CD1c-positive myeloid dendritic cell (primary cell): ENCODE results near the gene GRK1.
"Not testable (repeated sequence)": the region's sequence is repeated elsewhere in the genome, so short reads cannot be mapped to it uniquely, and the experiment has no call there.

Source experiments
- DNase-seq: peaks from one replicate; pipeline ENCODE4 v3.0.0-alpha.2; 2016; ENCODE audit errors: extremely low spot score

Gene GRK1

DNA sequence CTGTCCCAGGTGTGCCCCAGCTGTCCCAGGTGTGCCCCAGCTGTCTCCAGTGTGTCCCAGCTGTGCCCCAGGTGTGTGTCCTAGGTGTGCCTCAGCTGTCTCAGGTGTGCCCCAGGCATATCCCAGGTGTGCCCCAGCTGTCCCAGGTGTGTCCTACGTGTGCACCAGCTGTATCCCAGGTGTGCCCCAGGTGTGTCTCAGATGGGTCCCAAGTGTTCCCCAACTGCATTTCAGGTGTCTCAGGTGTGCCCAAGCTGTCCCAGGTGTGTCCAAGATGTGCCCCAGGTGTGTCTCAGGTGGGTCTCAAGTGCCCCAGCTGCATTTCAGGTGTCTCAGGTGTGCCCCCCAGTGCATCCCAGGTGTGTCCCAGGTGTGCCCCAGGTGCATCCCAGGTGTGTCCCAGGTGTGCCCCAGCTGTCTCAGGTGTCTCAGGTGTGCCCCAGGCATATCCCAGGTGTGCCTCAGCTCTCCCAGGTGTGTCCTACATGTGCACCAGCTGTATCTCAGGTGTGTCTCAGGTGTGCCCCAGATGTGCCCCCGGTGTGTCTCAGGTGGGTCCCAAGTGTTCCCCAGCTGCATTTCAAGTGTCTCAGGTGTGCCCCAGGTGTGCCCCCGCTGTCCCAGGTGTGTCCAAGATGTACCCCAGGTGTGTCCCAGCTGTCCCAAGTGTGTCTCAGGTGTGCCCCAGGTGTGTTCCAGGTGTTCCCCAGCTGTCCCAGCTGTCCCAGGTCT, 1.3 kb upstream of the GRK1 start:
- DNase-seq: no peak

DNA sequence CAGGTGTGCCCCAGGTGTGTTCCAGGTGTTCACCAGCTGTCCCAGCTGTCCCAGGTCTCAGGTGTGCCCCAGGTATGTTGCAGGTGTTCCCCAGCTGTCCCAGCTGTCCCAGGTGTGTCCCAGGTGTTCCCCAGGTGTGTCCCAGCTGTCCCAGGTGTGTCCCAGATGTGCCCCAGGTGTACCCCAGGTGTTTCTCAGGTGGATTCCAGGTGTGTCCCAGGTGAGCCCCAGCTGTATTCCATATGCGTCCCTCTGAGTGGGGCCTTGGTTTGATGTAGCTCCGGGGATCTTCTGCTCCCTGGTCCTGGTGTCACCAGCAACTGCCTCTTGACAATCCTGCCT, 719 bp upstream of the GRK1 start:
- no peak for DNase-seq

DNA sequence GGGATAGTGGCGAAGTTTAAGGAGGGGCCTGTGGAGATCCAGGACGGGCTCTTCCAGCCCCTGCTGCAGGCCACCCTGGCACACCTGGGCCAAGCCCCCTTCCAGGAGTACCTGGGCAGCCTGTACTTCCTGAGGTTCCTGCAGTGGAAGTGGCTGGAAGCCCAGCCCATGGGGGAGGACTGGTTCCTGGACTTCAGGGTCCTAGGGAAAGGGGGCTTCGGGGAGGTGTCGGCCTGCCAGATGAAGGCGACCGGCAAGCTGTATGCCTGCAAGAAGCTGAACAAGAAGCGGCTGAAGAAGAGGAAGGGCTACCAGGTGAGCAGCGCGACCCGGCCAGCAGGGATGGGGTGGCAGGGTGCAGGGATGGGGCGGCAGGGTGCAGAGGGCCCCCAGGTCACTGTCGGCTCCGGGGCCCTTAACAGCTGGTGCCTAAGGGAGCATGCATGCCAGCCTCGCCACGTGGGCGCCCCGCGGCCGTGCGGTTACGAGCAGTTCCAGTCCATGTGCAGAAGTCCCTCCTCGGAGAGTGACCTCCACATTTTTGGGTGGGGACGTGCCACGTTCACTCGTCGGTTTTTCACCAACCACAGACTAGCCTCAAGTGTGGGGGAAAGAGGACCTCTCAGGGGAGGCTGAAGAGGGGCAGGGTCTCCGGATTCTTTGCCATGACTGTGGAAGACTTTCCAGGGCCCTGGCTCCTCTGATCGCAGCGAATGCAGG, 912 bp downstream of the GRK1 start:
- DNase-seq: no peak

DNA sequence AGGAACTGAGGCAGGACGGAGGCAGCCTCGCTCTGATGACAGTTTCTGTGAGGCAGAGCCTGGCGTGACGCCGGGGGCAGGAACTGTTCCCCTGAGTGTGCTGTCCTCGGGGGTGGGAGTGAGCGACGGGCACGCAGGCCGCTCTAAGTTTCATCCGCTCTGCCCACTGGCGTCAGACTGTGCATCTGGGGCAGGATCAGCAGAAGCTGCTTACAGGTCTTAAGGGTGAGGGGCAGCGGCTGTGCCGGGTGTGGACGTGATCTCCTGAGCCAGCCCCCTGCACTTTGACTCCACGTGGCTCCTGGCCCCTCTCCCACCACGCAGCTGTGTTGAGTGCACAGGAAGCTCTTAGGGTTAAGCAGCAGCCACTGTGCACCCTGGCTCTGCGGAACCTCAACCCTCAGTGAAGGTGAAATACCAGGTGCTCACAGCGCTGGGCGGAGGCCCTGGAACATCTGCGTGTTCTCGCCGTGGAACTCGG, 1.5 kb downstream of the GRK1 start:
- no peak for DNase-seq

DNA sequence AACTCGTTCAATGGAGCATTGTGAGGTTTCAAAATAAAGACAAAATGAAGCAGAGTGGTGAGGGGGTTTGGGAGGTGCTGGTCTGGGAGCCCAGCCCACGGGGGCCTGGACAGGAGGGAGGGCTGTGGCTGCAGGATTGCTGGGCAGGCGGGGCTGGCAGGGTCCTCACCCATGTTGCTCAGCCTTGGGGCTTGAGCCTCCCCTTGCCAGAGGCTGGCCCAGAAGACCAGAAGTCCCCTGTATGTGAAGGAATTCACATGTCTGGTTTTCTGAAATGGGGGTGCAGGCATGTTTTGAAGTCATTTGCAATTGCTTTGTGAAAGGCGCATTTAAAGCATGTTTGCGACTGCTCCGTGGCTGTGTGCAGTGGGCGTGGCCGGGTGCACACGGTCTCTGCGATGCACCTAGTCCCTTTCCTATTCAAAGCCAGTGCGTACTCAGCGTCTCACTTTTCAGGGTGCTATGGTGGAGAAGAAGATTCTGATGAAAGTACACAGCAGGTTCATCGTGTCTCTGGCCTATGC, 2.3 kb downstream of the GRK1 start:
- DNase-seq: no peak

DNA sequence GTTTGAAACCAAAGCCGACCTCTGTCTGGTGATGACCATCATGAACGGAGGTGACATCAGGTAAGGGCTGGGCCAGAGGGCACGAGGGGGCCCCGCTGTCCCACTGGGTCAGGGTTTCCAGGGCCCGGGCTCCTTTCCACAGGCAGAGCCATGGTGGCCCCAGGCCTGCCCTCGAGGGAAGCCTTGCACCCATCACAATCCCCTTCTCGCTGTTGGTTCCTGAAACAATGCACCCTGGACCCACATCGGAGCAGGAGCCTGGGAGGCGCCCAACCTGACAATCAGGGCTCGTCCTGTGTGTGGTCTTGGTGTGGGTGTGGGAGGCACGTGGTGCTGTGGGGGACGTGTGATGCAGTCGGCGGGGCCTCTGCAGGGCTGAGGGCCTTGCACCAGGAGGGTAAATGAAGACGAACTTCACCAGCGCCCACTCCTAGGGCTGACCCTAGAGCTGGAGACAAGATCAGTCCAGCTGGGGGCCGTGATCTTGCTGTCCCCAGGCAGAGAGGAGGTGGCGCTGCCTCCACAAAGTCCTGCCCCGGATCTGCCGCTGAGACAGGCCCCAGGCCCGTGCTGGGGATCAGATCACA, 2.8 kb downstream of the GRK1 start:
- no peak for DNase-seq

DNA sequence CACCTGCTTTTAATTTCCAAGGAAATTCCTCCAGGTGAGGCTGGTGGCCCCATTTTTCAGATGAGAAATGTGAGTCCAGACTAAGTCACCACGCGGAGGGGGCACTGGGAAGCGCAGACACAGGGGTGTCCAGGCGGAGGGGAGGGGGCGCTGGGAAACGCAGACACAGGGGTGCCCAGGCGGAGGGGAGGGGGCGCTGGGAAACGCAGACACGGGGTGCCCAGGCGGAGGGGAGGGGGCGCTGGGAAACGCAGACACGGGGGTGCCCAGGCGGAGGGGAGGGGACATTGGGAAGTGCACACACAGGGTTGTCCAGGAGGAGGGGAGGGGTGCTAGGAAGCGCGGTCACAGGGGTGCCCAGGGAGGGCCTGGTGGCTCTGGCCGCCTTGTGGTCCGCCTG, 3.5 kb downstream of the GRK1 start:
- DNase-seq: no peak

DNA sequence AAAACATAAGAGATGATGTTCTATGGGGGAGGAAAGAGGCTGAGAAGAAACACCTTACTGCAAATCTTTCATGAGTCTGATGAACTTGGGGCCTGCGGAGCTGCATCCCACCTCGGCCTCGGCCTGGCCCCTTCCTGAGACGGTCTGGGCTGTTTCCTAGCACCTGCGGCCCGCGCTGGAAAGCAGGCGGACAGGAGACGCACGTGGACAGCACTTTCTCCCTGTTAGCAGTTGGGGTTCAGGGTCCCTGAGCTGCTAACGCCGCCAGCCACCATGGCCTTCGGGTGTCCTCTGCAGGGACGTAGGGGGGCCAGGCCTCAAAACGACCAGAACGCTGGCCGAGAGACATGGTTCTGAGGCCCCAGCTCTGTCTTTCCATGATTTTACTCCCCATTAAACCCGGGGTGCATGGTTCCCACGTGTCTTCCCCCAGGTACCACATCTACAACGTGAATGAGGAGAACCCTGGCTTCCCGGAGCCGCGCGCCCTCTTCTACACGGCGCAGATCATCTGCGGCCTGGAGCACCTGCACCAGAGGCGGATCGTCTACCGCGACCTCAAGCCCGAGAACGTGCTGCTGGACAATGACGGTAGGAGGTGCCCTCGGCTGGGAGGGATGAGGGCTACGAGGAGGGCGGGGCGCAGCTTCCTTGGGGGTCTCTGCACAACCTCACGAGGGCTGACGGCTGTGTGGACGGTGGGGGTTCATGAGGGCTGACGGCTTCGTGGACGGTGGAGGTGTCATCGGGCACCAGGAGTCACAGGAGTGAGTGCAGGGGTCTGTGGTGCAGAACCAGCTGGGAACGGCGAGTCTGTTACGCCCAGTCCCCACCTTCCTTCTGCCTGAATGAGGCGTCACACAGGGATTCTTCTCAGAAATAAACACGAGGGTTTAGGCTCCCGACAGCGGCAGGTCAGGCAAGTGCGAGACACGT, 4.3 kb downstream of the GRK1 start:
- no peak for DNase-seq

DNA sequence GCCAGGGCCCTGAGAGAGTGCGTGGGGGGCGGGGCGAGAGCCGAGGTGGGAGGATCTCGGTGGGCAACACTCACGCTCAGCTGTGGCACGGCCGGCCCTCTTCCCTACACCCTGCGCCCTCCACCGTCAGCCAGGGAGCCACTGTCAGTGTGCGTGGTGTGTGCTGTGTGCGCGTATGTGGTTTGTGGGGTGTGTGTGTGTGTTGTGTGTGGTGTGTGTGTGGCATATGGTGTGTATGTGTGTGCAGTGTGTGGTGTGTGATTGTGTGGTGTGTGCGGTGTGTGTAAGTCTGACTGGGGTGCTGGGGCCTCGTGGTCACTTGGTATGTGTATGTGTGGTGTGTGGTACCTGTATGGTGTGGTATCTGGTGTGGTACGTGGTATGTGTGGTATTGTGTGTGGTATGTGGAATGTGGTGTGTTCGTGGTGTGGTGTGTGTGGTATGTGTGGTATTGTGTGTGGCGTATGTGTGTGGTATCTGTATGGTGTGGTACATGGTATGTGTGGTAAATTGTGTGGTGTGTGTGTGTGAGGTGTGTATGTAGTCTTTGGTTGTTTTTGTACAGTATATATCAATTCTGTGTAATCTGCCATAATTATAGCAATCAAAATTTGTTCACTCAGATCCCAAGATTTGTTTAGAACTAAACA, 5.1 kb downstream of the GRK1 start:
- DNase-seq: no peak

DNA sequence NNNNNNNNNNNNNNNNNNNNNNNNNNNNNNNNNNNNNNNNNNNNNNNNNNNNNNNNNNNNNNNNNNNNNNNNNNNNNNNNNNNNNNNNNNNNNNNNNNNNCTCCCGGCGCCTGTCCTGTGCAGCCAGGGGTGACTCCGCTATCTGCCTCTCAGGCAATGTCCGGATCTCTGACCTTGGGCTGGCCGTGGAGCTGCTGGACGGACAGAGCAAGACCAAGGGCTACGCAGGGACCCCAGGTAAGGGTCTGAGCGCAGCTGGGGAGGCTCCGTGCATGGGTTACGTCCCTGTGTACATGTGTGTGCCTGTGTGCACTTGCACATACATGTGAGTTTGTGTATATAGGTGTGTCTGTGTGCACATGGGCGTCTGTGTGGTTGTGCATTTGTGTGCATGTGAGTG, 55.9 kb downstream of the GRK1 start:
- DNase-seq: no peak

DNA sequence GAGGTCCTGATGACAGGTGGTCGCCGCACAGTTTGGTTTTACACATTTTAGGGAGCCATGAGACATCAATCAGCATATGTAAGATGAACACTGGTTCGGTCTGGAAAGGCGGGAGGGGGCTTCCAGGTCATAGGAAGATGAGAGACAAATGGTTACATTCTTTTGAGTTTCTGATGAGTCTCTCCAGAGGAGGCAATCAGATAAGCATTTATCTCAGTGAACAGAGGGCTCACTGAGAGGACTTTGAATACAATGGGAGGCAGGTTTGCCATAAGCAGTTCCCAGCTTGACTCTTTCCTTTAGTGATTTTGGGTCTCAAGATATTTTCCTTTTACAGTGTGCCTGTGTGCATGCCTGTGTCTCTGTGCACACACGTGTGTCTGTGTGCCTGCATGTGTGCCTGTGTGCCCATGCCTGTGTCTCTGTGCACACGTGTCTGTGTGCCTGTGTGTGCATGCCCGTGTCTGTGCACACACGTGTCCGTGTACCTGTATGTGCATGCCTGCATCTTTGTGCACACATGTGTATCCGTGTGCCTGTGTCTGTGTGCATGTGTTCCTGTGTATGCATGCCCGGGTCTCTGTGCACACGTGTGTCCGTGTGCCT, 56.5 kb downstream of the GRK1 start:
- DNase-seq: no peak

DNA sequence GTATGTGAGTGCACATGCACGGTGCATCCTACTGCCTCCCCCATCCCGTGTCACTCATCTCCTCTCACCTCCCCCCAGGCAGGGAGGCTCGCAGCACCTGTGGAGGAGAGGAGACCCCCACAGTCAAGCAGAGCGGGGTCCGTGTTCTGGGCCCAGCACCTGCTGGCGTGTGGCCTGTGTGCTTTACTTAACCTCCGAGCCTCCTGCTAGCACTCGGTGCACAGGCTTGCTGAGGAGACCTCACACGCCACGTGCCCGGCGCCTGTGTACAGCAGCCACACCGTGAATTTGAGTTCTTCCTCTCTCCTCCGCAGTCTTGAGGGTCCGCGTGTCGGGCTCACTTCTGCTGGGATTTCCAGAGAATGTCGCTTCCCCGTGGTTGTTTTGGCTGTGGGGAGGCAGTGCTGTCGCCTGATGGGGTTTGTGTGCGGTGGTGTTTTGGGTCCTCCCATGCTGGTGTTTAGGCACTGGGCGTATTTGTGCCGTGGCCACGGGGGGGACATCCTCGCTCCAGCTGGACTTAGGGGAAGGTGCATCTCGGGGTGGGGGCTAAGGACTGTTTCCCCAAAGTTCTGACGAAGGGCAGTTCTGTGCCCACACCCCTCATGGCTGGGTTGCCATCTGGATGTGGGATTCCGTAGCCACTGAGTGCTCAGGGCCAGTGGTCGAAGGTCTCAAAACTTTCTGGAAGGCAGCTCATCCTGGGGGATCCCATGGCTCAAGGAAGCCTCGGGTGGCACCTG, 57.2 kb downstream of the GRK1 start:
- DNase-seq: no peak

DNA sequence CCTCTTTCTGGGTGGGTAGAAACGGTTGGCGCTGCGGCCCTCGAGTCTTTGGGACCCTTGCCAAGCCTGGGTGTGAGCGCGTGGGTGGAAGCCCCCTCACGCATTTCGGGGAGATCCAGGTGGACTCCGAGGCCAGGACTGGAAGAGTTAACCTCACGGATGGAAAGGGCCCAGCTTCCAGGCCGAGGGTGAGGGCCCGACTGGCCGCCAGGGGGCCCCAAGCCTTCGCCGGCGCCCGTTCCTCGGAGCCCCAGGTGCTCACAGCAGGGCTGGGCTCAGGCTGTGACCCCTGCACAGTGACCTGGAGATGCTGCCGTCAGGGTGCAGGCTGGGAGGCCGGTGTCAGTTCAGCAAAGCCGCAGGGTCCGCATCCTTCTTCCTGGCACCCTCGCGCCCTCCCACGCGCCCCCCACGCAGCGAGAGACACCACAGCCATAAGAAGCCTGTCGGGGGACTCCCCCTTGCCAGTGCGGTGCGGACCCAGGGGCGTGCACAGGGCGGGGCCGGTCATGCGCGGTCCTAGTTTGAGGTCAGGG, 57.8 kb downstream of the GRK1 start:
- DNase-seq: peak; percentile 89

DNA sequence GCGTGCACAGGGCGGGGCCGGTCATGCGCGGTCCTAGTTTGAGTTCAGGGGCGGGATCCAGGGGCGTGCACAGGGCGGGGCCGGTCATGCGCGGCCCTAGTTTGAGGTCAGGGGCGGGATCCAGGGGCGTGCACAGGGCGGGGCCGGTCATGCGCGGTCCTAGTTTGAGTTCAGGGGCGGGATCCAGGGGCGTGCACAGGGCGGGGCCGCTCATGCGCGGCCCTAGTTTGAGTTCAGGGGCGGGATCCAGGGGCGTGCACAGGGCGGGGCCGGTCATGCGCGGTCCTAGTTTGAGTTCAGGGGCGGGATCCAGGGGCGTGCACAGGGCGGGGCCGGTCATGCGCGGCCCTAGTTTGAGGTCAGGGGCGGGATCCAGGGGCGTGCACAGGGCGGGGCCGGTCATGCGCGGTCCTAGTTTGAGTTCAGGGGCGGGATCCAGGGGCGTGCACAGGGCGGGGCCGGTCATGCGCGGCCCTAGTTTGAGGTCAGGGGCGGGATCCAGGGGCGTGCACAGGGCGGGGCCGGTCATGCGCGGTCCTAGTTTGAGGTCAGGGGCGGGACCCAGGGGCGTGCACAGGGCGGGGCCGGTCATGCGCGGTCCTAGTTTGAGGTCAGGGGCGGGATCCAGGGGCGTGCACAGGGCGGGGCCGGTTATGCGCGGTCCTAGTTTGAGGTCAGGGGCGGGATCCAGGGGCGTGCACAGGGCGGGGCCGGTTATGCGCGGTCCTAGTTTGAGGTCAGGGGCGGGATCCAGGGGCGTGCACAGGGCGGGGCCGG, 58.5 kb downstream of the GRK1 start:
- not testable (repeated sequence) for DNase-seq

DNA sequence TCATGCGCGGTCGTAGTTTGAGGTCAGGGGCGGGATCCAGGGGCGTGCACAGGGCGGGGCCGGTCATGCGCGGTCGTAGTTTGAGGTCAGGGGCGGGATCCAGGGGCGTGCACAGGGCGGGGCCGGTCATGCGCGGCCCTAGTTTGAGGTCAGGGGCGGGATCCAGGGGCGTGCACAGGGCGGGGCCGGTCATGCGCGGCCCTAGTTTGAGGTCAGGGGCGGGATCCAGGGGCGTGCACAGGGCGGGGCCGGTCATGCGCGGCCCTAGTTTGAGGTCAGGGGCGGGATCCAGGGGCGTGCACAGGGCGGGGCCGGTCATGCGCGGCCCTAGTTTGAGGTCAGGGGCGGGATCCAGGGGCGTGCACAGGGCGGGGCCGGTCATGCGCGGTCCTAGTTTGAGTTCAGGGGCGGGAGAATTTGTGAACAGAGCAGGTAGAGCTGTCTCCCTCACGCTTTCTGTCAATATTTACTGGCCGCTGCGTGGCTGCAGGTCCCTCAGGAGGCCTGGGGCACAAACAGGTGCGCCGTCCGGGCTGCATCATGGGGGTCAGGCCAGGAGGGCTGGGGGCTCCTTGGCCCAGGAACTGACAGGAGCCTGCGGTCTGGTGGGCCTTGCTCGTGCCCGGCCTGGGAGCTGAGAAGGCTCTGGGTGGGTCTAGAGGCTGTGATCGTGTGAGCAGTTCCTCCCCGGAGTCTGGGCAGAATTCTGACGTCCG, 59.2 kb downstream of the GRK1 start:
- peak; percentile 22 for DNase-seq

DNA sequence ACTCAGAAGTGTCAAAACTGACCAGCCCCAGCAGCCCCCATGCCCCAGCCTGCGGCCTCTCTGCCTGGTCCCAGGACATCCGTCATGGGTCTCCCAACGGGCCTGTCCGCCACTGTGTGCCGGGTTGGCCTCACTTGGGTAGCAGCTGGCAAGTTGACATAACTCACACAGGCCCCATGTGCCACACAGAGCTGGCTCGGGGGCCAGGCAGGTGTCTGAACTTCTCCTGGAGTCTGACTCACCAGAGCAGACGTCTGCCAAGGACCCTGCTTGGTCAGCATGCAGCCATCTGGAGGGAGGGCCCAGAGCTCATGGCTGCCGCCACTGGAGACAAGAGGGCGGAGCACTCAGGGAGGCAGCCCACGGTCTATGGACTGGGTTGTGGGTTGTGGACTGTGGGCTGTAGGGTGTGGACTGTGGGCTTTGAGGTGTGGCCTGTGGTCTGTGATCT, 60.0 kb downstream of the GRK1 start:
- DNase-seq: no peak

DNA sequence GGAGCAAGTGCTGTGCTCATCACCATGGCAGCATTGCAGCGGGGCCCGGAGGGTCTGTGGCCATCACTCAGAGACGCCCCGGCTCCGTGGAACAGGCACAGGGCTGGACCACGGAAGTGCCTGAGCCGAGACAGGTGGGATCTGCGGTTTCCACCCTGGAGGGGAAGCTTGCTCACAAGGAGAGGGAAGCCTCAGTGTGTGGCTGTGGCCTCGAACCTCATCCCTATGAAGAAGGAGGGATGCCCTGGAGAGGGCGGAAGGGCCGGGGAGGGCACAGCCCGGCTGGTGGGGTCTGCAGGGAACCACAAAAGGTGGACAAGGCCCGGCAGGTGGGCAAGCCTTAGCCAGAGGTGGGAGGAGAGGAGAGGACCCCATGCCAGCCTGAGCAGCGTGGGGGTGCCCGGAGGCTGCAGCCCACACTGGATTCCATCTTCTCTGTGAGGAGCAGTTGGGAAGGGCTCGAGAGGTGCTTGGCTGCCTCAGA, 61.6 kb downstream of the GRK1 start:
- no peak for DNase-seq
